ENCODE measurements around the gene HM13.

Gene HM13

GRCh38 chr20:31489152-31489551 lies 25.1 kb upstream of the HM13 start:
- Histone ChIP-seq H3K36me3 (ENCODE audit: control insufficient read depth, insufficient read depth, low read length) (no peaks in the 10 kb centered on the region), H3K4me2 (ENCODE audit: low read length) (no peak overlapping the region), H3K27me3 (ENCODE audit: control insufficient read depth, insufficient read depth, low read length) (no peaks in the 10 kb centered on the region), H2AFZ (no peak overlapping the region), H3K79me2 (no peaks in the 10 kb centered on the region), H3K9me3 (ENCODE audit: control insufficient read depth, low read length) (no peaks in the 10 kb centered on the region), H3K9ac (no peak overlapping the region), H3K27ac (no peak overlapping the region), H3K4me1 (no peaks in the 10 kb centered on the region), H3K4me3 (ENCODE audit: low read depth, low read length) (no peak overlapping the region)
- TF ChIP-seq CTCF (IDR thresholded peaks at IDR 0.05): no peak

GRCh38 chr20:31490752-31491151 lies 23.5 kb upstream of the HM13 start:
- no peak overlapping the region for H3K27ac ChIP-seq
- TF ChIP-seq CTCF (IDR thresholded peaks at IDR 0.05): no peak
- no peak overlapping the region for H3K4me2 ChIP-seq (ENCODE audit: low read length)
- H3K9ac ChIP-seq: no peak overlapping the region
- H3K4me3 ChIP-seq (ENCODE audit: low read depth, low read length): no peak overlapping the region
- H3K27me3 ChIP-seq (ENCODE audit: control insufficient read depth, insufficient read depth, low read length): no peaks in the 10 kb centered on the region
- no peaks in the 10 kb centered on the region for H3K4me1 ChIP-seq
- no peaks in the 10 kb centered on the region for H3K36me3 ChIP-seq (ENCODE audit: control insufficient read depth, insufficient read depth, low read length)
- no peaks in the 10 kb centered on the region for H3K79me2 ChIP-seq
- H3K9me3 ChIP-seq (ENCODE audit: control insufficient read depth, low read length): no peaks in the 10 kb centered on the region
- no peak overlapping the region for H2AFZ ChIP-seq

GRCh38 chr20:31494131-31494530 lies 20.1 kb upstream of the HM13 start:
- no peak overlapping the region for H3K27ac ChIP-seq
- H3K9me3 ChIP-seq (ENCODE audit: control insufficient read depth, low read length): no peaks in the 10 kb centered on the region
- H3K4me2 ChIP-seq (ENCODE audit: low read length): no peak overlapping the region
- H3K9ac ChIP-seq: no peak overlapping the region
- no peak for TF ChIP-seq CTCF (IDR thresholded peaks at IDR 0.05)
- no peaks in the 10 kb centered on the region for H3K27me3 ChIP-seq (ENCODE audit: control insufficient read depth, insufficient read depth, low read length)
- H3K79me2 ChIP-seq: no peaks in the 10 kb centered on the region
- no peaks in the 10 kb centered on the region for H3K36me3 ChIP-seq (ENCODE audit: control insufficient read depth, insufficient read depth, low read length)
- no peak overlapping the region for H3K4me3 ChIP-seq (ENCODE audit: low read depth, low read length)
- H3K4me1 ChIP-seq: no peaks in the 10 kb centered on the region
- no peak overlapping the region for H2AFZ ChIP-seq

GRCh38 chr20:31496761-31497295 lies 17.4 kb upstream of the HM13 start:
- H3K9me3 ChIP-seq (ENCODE audit: control insufficient read depth, low read length): no peaks in the 10 kb centered on the region

More at GRCh38 chr20:31496761-31497295, 17.4 kb upstream of the HM13 start:
- H3K4me3 ChIP-seq (ENCODE audit: low read depth, low read length): no peak overlapping the region
- H2AFZ ChIP-seq: peak overlapping the region; percentile 53
- TF ChIP-seq CTCF (IDR thresholded peaks at IDR 0.05): no peak
- H3K36me3 ChIP-seq (ENCODE audit: control insufficient read depth, insufficient read depth, low read length): no peaks in the 10 kb centered on the region
- H3K27ac ChIP-seq: peak overlapping the region; percentile 39
- H3K79me2 ChIP-seq: no peaks in the 10 kb centered on the region
- H3K27me3 ChIP-seq (ENCODE audit: control insufficient read depth, insufficient read depth, low read length): no peaks in the 10 kb centered on the region
- H3K4me2 ChIP-seq (ENCODE audit: low read length): no peak overlapping the region
- no peak overlapping the region for H3K9ac ChIP-seq
- H3K4me1 ChIP-seq: no peaks in the 10 kb centered on the region
